Pons (tissue), 1 donor: ENCODE data around the gene LIG1.

Source experiments
- DNase-seq: peaks from one replicate; pipeline ENCODE4 v3.0.0-alpha.2; 2016; ENCODE audit warnings: low spot score

The LIG1 gene

GRCh38 chr19:48181505-48181904, 11.4 kb upstream of the LIG1 start:
- no peak for DNase-seq

GRCh38 chr19:48176226-48176625, 6.1 kb upstream of the LIG1 start:
- no peak for DNase-seq

- DNase-seq: no peak
Measured at GRCh38 chr19:48175578-48175977, 5.4 kb upstream of the LIG1 start.

GRCh38 chr19:48174445-48175030, 4.4 kb upstream of the LIG1 start:
- no peak for DNase-seq

- no peak for DNase-seq
Measured at GRCh38 chr19:48171710-48172109, 1.6 kb upstream of the LIG1 start.

- DNase-seq: peak; percentile 24
Measured at GRCh38 chr19:48170817-48171347, 738 bp upstream of the LIG1 start.

GRCh38 chr19:48169578-48169938, 586 bp downstream of the LIG1 start:
- DNase-seq: peak; percentile 4

- no peak for DNase-seq
Measured at GRCh38 chr19:48168689-48169088, 1.5 kb downstream of the LIG1 start.

GRCh38 chr19:48158210-48158790, 11.8 kb downstream of the LIG1 start:
- no peak for DNase-seq

- no peak for DNase-seq
Measured at GRCh38 chr19:48154003-48154402, 16.1 kb downstream of the LIG1 start.

GRCh38 chr19:48152551-48152950, 17.6 kb downstream of the LIG1 start:
- DNase-seq: peak; percentile 79

GRCh38 chr19:48149430-48149829, 20.7 kb downstream of the LIG1 start:
- no peak for DNase-seq

GRCh38 chr19:48148576-48148975, 21.6 kb downstream of the LIG1 start:
- DNase-seq: no peak

GRCh38 chr19:48147597-48148175, 22.5 kb downstream of the LIG1 start:
- no peak for DNase-seq

GRCh38 chr19:48139053-48139452, 31.1 kb downstream of the LIG1 start:
- no peak for DNase-seq

- no peak for DNase-seq
Measured at GRCh38 chr19:48137411-48137810, 32.7 kb downstream of the LIG1 start.

GRCh38 chr19:48136547-48136946, 33.6 kb downstream of the LIG1 start:
- no peak for DNase-seq

GRCh38 chr19:48135411-48135810, 34.7 kb downstream of the LIG1 start:
- DNase-seq: no peak

- no peak for DNase-seq
Measured at GRCh38 chr19:48133094-48133493, 37.0 kb downstream of the LIG1 start.

GRCh38 chr19:48127561-48127960, 42.6 kb downstream of the LIG1 start:
- DNase-seq: no peak

GRCh38 chr19:48123907-48124651, 46.1 kb downstream of the LIG1 start:
- peak; percentile 91 for DNase-seq

GRCh38 chr19:48122421-48122820, 47.7 kb downstream of the LIG1 start:
- DNase-seq: no peak

- DNase-seq: no peak
Measured at GRCh38 chr19:48121909-48122371, 48.2 kb downstream of the LIG1 start.
